Endothelial cell of umbilical vein (primary cell): Measurements from ENCODE around the gene C3orf38. TPM values are rescaled to one million over a fixed set of nuclear protein-coding genes. Genes with fewer than 3 reads are reported as not detected.

ENCODE experiments used
- BruUV-seq: library from RNA; stranded (reverse); fragments of 400-500 nt; replicated peaks from 2 replicates; lab custom pipeline; 2021; lab: Mats Ljungman, UMichigan
- CTCF ChIA-PET: fragments of 300-600, 350-600 bp; sonication (Branson Sonifier 250); formaldehyde crosslinking; loops from one replicate; lab custom pipeline; 2021; ENCODE audit warnings: antibody characterized with exemption, inconsistent platforms; lab: Charles Lee
- POLR2A ChIA-PET: fragments of 300-600, 350-600 bp; sonication (Branson Sonifier 250); formaldehyde crosslinking; loops from one replicate; lab custom pipeline; 2021; ENCODE audit warnings: antibody characterized with exemption, inconsistent platforms; lab: Charles Lee
- DNase-seq: peaks from one replicate; pipeline ENCODE4 v3.0.0-alpha.2; 2011; ENCODE audit warnings: low read depth, low spot score
- FAIRE-seq: peaks from 2 replicates; lab custom pipeline; 2011; peaks lifted over from hg19 to GRCh38; lab: Jason Lieb, UNC
- H2AFZ ChIP-seq: 2 replicates; pipeline ENCODE4 v1.6.0; 2012; ENCODE audit warnings: low read depth, low read length, control low read depth, inconsistent platforms
- H3K27ac ChIP-seq: 2 replicates; pipeline ENCODE4 v1.5.1; 2011; ENCODE audit warnings: low read depth, mild to moderate bottlenecking, control low read depth, low read length, moderate library complexity; ENCODE audit not compliant: insufficient read depth
- H3K27me3 ChIP-seq, 2 experiments: 2 replicates each; pipeline versions ENCODE4 v1.6.0 to v1.6.1; 2011; ENCODE audit warnings: low read length in 2 of 2, mixed read lengths in 1 of 2; ENCODE audit not compliant: control insufficient read depth in 2 of 2, insufficient read depth in 2 of 2
- H3K36me3 ChIP-seq, 2 experiments: 2 replicates in 1 of 2; 3 replicates in 1 of 2; pipeline ENCODE4 v1.5.1; 2011; ENCODE audit warnings: low read length in 2 of 2, mild to moderate bottlenecking in 1 of 2, moderate library complexity in 1 of 2; ENCODE audit not compliant: control insufficient read depth in 2 of 2, insufficient read depth in 2 of 2; ENCODE audit errors: extremely low read depth in 1 of 2
- H3K4me1 ChIP-seq: 3 replicates; pipeline ENCODE4 v1.5.1; 2011; ENCODE audit warnings: mild to moderate bottlenecking, low read length; ENCODE audit not compliant: control insufficient read depth, insufficient read depth; ENCODE audit errors: extremely low read depth
- H3K4me2 ChIP-seq: 2 replicates; pipeline ENCODE4 v1.6.1; 2011; ENCODE audit warnings: low read length, control low read depth, mixed read lengths; ENCODE audit not compliant: insufficient read depth
- H3K4me3 ChIP-seq, 3 experiments: fragments of 200-600 bp in 1 of 3; sonication (generic), shearing (Covaris generic) in 1 of 3; replicated peaks in 1 of 3; 2 replicates each; pipeline ENCODE4 v1.5.1; 2011 to 2016; ENCODE audit warnings: control low read depth in 3 of 3, low read length in 3 of 3, mild to moderate bottlenecking in 2 of 3, inconsistent platforms in 1 of 3, low read depth in 1 of 3, moderate library complexity in 1 of 3; ENCODE audit not compliant: insufficient read depth in 1 of 3
- H3K79me2 ChIP-seq: 2 replicates; pipeline ENCODE4 v1.6.0; 2012; ENCODE audit warnings: low read length, inconsistent platforms; ENCODE audit not compliant: control insufficient read depth, insufficient read depth
- H3K9ac ChIP-seq: replicated peaks from 2 replicates; pipeline ENCODE3; 2011; ENCODE audit warnings: low read length, control low read depth; ENCODE audit not compliant: insufficient read depth; ENCODE audit errors: extremely low read depth
- H3K9me1 ChIP-seq: replicated peaks from 3 replicates; pipeline ENCODE4 v1.6.0; 2011; ENCODE audit warnings: mild to moderate bottlenecking, low read length; ENCODE audit not compliant: control insufficient read depth, insufficient read depth; ENCODE audit errors: extremely low read depth
- H3K9me3 ChIP-seq: replicated peaks from 2 replicates; pipeline ENCODE4 v1.5.1; 2012; ENCODE audit warnings: low read length, inconsistent platforms; ENCODE audit not compliant: control insufficient read depth, insufficient read depth
- H4K20me1 ChIP-seq: replicated peaks from 2 replicates; pipeline ENCODE3; 2011; ENCODE audit warnings: mild to moderate bottlenecking, low read length; ENCODE audit not compliant: control insufficient read depth, insufficient read depth; ENCODE audit errors: extremely low read depth
- EZH2 ChIP-seq: IDR thresholded peaks from 2 replicates; pipeline ENCODE4 v1.6.1; 2012; ENCODE audit warnings: borderline replicate concordance, low read depth, mild to moderate bottlenecking, moderate library complexity, low read length, inconsistent platforms; ENCODE audit not compliant: severe bottlenecking
- FOS ChIP-seq: IDR thresholded peaks from 2 replicates; pipeline ENCODE4 v1.6.1; 2011; ENCODE audit warnings: mild to moderate bottlenecking, low read length, moderate library complexity, borderline replicate concordance; ENCODE audit not compliant: insufficient read depth
- GATA2 ChIP-seq: IDR thresholded peaks from 2 replicates; pipeline ENCODE4 v1.7.0; 2011; ENCODE audit warnings: low read depth, mild to moderate bottlenecking, moderate library complexity, mixed read lengths, low read length; ENCODE audit not compliant: insufficient read length, insufficient read depth
- JUN ChIP-seq: IDR thresholded peaks from 2 replicates; pipeline ENCODE4 v1.6.1; 2011; ENCODE audit warnings: borderline replicate concordance, low read depth; ENCODE audit not compliant: insufficient read length, insufficient read depth
- MAX ChIP-seq: IDR thresholded peaks from 2 replicates; pipeline ENCODE4 v1.6.1; 2011; ENCODE audit not compliant: insufficient read depth, insufficient read length
- MYC ChIP-seq: IDR thresholded peaks from one replicate; pipeline ENCODE4 v1.6.1; 2011; ENCODE audit warnings: mild to moderate bottlenecking, low read depth, low read length
- POLR2A ChIP-seq: IDR thresholded peaks from 2 replicates; pipeline ENCODE4 v1.6.1; 2012; ENCODE audit warnings: low read depth, mild to moderate bottlenecking, control low read depth, low read length
- POLR2AphosphoS5 ChIP-seq: IDR thresholded peaks from 2 replicates; pipeline ENCODE4 v1.6.1; 2012; ENCODE audit warnings: low read depth, mild to moderate bottlenecking, control low read depth, low read length, moderate library complexity; ENCODE audit not compliant: insufficient read depth
- dilution Hi-C: fragments of 300-500 bp; cut with MboI; formaldehyde crosslinking; loops from one replicate; pipeline ENCODE4 v1.15.0; 2019; ENCODE audit warnings: low sequenced_read_pairs; ENCODE audit not compliant: extremely low pct_ligation_motif_present
- intact Hi-C: fragments of 100-400 bp; cut with micrococcal nuclease; formaldehyde crosslinking; loops from one replicate; pipeline ENCODE4 v1.10.0; 2022
- polyA plus RNA-seq, 4 experiments: library from polyadenylated mRNA; depleted of rRNA in 3 of 4; stranded (reverse) in 3 of 4; unstranded in 1 of 4; fragments of >200 nt; gene quantifications; 2 replicates each; pipeline versions ENCODE4 v1.2.1 to v1.2.3, GENCODE V29; 2011 to 2012; ENCODE audit warnings: missing spikeins in 1 of 4
- total RNA-seq: library from RNA; stranded (reverse); gene quantifications from 2 replicates; pipeline ENCODE4 v1.2.3, GENCODE V29; 2021
- TF ChIP-seq, protein P1 (sequence below), 2 donors: IDR thresholded peaks; 1 replicate in 1 of 2; 2 replicates in 1 of 2; pipeline ENCODE4 v1.5.1; 2011; ENCODE audit warnings: low read length in 2 of 2, mild to moderate bottlenecking in 2 of 2, moderate library complexity in 2 of 2, control low read depth in 1 of 2, inconsistent platforms in 1 of 2, low read depth in 1 of 2; ENCODE audit not compliant: insufficient read depth in 1 of 2; ENCODE audit errors: extremely low read depth in 1 of 2

The C3orf38 gene
- total and polyA plus RNA-seq, 2 donors (not counting 3 experiments of a cell fraction or from before 2014, with no cell fraction given) = 5.2 to 17.9 TPM

DNA sequence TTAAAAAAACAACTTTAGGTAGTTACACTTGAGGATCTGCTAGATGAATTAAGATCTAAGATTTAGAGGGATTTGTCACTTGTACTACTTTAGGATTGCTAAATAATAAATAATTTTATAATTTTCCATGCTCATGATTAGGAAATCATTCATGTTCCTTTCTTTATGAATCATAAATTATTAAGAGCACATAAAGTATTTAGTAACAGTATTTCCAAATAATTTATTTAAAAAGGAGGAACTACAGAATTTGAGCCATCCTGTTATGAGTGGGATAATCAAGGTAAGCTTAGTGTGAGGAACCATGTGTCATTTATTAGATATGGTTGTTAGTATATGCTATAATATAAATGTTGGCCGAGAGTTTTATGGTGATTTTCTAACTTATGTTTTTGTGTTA lies 37.5 kb upstream of the C3orf38 start:
- Histone ChIP-seq H3K79me2 (peaks cover 24% of the 10 kb centered on the region), H3K27me3 (no peaks in the 10 kb centered on the region), H3K9me3 (no peaks in the 10 kb centered on the region), H3K4me1 (no peaks in the 10 kb centered on the region), H3K4me3 (no peak overlapping the region), H3K27ac (no peak overlapping the region), H3K9ac (no peak overlapping the region), H3K36me3 (peaks cover 0 to 2% of the 10 kb centered on the region in 2 experiments), H2AFZ (no peak overlapping the region), H3K9me1 (no peaks in the 10 kb centered on the region), H4K20me1 (peaks cover 2% of the 10 kb centered on the region), H3K4me2 (no peak overlapping the region)
- no TSS peak for BruUV-seq
- dilution Hi-C loops (no loop called here), intact Hi-C loops (loop anchor here (2.0 to 5.0 kb wide), 3 partner anchors 210 to 607 kb away; no protein-coding TSS in a partner anchor)
- POLR2A ChIA-PET = no interaction called here
- TF ChIP-seq FOS (no peak), EZH2 (no peak), MYC (no peak), POLR2A (no peak), POLR2AphosphoS5 (no peak), MAX (no peak), GATA2 (no peak), JUN (no peak)
- TF ChIP-seq, protein P1, sequence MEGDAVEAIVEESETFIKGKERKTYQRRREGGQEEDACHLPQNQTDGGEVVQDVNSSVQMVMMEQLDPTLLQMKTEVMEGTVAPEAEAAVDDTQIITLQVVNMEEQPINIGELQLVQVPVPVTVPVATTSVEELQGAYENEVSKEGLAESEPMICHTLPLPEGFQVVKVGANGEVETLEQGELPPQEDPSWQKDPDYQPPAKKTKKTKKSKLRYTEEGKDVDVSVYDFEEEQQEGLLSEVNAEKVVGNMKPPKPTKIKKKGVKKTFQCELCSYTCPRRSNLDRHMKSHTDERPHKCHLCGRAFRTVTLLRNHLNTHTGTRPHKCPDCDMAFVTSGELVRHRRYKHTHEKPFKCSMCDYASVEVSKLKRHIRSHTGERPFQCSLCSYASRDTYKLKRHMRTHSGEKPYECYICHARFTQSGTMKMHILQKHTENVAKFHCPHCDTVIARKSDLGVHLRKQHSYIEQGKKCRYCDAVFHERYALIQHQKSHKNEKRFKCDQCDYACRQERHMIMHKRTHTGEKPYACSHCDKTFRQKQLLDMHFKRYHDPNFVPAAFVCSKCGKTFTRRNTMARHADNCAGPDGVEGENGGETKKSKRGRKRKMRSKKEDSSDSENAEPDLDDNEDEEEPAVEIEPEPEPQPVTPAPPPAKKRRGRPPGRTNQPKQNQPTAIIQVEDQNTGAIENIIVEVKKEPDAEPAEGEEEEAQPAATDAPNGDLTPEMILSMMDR (IDR thresholded peaks at IDR 0.05; ENCODE audit: extremely low read depth in 1 of 2, insufficient read depth in 1 of 2, low read depth in 1 of 2, low read length in 2 of 2) = no peak
- FAIRE-seq (no peak), DNase-seq (no peak)
- CTCF ChIA-PET = interaction anchor here (0.8 to 6.2 kb wide), 19 partner anchors 9 to 853 kb away, joined by 3 to 112 read pairs (median 9); partner anchors contain the start of gene CGGBP1
